Right atrium auricular region (tissue), 2 donors: ENCODE data around the gene TSPO. TPM values are rescaled to one million over a fixed set of nuclear protein-coding genes. Genes with fewer than 3 reads are reported as not detected.

ENCODE experiments used
- DNase-seq: peaks from one replicate; pipeline ENCODE4 v3.0.0-alpha.2; 2019; ENCODE audit warnings: low spot score
- H3K27ac ChIP-seq, 2 donors: fragments of 200-600 bp; sonication (generic); 1 replicate in 1 of 2; 2 replicates in 1 of 2; pipeline ENCODE4 v1.5.1; 2016 to 2019
- H3K27me3 ChIP-seq, 2 donors: fragments of 200-600 bp; sonication (generic); one replicate each; pipeline versions ENCODE4 v1.5.1 to v1.6.0; 2017 to 2019
- H3K36me3 ChIP-seq: fragments of 200-600 bp; sonication (generic); one replicate; pipeline ENCODE4 v1.5.1; 2016
- H3K4me1 ChIP-seq, 2 donors: fragments of 200-600 bp; sonication (generic); one replicate each; pipeline versions ENCODE4 v1.5.1 to v1.6.0; 2017 to 2019
- H3K4me3 ChIP-seq, 2 donors: fragments of 200-600 bp; sonication (generic); 1 replicate in 1 of 2; 2 replicates in 1 of 2; pipeline ENCODE4 v1.5.1; 2017 to 2019; ENCODE audit warnings: mild to moderate bottlenecking in 1 of 2, moderate library complexity in 1 of 2
- H3K9me3 ChIP-seq, 2 donors: fragments of 200-600 bp; sonication (generic); one replicate each; pipeline ENCODE4 v1.5.1; 2019
- total RNA-seq, 2 donors: library from RNA; depleted of rRNA; stranded (reverse); fragments of >200 nt; gene quantifications; one replicate each; pipeline ENCODE4 v1.1.0, GENCODE V29; 2016
- TF ChIP-seq, protein P1 (sequence below), 2 donors: fragments of 200-600 bp; sonication (generic); IDR thresholded peaks; one replicate each; pipeline ENCODE4 v1.5.1; 2019; ENCODE audit warnings: antibody characterized with exemption in 2 of 2

Gene TSPO
- total RNA-seq, 2 donors from 2014 or later, result 182 to 241 TPM

GRCh38 chr22:43180670-43181069, 29.3 kb downstream of the TSPO start:
- Histone ChIP-seq H3K36me3 (peaks cover 16% of the 10 kb centered on the region), H3K9me3 (no peaks in the 10 kb centered on the region), H3K4me3 (no peak overlapping the region), H3K27me3 (no peaks in the 10 kb centered on the region), H3K27ac (no peak overlapping the region), H3K4me1 (peaks cover 0 to 5% of the 10 kb centered on the region in 2 donors)
- TF ChIP-seq, protein P1, sequence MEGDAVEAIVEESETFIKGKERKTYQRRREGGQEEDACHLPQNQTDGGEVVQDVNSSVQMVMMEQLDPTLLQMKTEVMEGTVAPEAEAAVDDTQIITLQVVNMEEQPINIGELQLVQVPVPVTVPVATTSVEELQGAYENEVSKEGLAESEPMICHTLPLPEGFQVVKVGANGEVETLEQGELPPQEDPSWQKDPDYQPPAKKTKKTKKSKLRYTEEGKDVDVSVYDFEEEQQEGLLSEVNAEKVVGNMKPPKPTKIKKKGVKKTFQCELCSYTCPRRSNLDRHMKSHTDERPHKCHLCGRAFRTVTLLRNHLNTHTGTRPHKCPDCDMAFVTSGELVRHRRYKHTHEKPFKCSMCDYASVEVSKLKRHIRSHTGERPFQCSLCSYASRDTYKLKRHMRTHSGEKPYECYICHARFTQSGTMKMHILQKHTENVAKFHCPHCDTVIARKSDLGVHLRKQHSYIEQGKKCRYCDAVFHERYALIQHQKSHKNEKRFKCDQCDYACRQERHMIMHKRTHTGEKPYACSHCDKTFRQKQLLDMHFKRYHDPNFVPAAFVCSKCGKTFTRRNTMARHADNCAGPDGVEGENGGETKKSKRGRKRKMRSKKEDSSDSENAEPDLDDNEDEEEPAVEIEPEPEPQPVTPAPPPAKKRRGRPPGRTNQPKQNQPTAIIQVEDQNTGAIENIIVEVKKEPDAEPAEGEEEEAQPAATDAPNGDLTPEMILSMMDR (IDR thresholded peaks at IDR 0.05), result no peak
- no peak for DNase-seq

- no peak for DNase-seq
- peaks cover 16% of the 10 kb centered on the region for H3K36me3 ChIP-seq
These were observed 30.1 kb downstream of the TSPO start for GRCh38 chr22:43181321-43182076.

DNA sequence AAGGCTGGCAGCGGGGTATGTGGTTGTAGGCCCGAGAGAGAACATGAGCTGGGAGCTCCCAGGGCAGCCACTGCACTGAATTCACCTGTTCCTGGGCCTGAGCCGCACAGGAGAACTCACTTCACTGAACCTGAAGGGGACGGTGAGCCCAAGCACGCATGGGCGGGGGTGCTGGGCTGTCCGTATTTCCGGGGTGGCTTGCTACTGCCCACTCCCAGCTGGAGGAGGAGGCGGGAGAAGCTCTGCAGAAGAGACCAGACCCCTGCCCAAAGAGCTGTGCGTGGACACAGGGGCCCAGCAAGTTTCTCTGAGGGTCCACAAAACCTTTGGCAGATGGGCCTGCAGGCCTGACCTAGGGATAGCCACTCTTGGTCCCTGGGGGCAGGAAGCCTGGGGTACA, 30.8 kb downstream of the TSPO start:
- TF ChIP-seq, protein P1 (IDR thresholded peaks at IDR 0.05), result no peak
- H3K4me1 ChIP-seq, result peaks cover 0 to 14% of the 10 kb centered on the region in 2 donors
- H3K27ac ChIP-seq, result no peak overlapping the region
- H3K27me3 ChIP-seq, result no peaks in the 10 kb centered on the region
- DNase-seq, result no peak
- H3K36me3 ChIP-seq, result peaks cover 16% of the 10 kb centered on the region
- H3K9me3 ChIP-seq, result no peaks in the 10 kb centered on the region
- H3K4me3 ChIP-seq, result no peak overlapping the region

More at GRCh38 chr22:43181321-43182076, 30.1 kb downstream of the TSPO start:
- TF ChIP-seq, protein P1 (IDR thresholded peaks at IDR 0.05), result no peak
- no peak overlapping the region for H3K4me3 ChIP-seq
- peaks cover 0 to 13% of the 10 kb centered on the region in 2 donors for H3K4me1 ChIP-seq
- H3K9me3 ChIP-seq, result no peaks in the 10 kb centered on the region
- no peaks in the 10 kb centered on the region for H3K27me3 ChIP-seq
- H3K27ac ChIP-seq, result no peak overlapping the region

DNA sequence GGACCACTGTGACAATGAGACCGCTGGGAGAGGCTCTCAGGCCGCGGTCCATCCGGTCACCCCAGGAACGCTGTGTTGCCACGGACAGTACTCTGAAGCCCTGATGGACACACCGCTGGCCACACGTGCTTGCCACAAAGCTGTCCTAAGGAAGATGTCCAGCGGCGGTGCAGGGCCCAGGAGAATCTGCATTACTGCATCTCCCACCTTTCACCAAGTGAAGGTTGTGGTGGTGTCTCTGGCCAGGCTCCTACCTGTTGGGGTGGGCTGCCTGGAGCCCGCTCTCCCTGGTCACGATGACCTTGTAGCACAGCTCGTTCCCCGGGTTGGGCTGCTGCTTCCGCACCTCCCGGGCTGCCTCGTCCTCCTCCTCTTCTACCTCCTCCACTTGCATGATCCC, 31.4 kb downstream of the TSPO start:
- no peak for DNase-seq
- Histone ChIP-seq H3K9me3 (no peaks in the 10 kb centered on the region), H3K27ac (no peak overlapping the region), H3K27me3 (no peaks in the 10 kb centered on the region), H3K4me1 (peaks cover 0 to 15% of the 10 kb centered on the region in 2 donors), H3K4me3 (no peak overlapping the region), H3K36me3 (peaks cover 16% of the 10 kb centered on the region)
- TF ChIP-seq, protein P1 (IDR thresholded peaks at IDR 0.05), result no peak

DNA sequence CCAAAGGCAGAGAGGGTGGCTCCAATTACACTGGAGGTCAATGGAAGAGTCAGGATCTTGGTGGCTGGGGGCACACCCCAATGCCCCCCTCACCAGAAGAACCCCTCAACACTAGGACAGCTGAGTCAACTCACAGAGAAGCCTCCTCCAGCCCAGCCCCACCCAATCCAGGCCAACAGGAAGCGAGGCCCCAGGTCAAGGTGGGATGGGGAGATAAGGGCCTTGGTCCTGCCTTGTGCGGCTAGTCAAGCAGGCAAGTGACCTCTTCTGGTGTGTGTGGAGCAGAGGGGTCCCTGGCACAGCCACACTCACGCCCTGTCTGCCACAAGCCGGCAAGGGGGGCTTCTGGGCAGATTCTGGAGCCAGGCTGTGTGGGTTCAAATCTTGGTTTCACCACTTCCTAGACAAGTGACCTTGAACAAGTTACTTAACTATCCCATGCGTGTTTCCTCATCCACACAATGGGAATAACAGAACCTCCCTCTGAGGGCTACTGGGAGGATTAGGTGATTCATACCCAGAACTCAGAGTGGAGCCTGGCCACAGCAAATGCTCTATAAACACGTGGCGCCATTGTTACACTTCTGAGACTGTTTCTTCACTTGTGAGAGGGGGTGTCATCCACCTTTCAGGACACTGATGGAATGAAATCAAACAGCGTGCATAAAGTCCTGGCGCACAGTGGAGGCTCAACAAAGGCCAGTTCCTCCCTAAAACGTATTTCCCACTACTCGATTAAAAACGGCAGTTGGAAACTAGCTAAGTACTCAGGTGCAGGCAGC, 32.3 kb downstream of the TSPO start:
- Histone ChIP-seq H3K36me3 (peaks cover 13% of the 10 kb centered on the region), H3K4me3 (no peak overlapping the region), H3K9me3 (no peaks in the 10 kb centered on the region), H3K27me3 (no peaks in the 10 kb centered on the region), H3K4me1 (peaks cover 0 to 19% of the 10 kb centered on the region in 2 donors), H3K27ac (no peak overlapping the region)
- DNase-seq, result no peak
- TF ChIP-seq, protein P1 (IDR thresholded peaks at IDR 0.05), result no peak
